ENCODE results near the gene RAB4A.

DNA sequence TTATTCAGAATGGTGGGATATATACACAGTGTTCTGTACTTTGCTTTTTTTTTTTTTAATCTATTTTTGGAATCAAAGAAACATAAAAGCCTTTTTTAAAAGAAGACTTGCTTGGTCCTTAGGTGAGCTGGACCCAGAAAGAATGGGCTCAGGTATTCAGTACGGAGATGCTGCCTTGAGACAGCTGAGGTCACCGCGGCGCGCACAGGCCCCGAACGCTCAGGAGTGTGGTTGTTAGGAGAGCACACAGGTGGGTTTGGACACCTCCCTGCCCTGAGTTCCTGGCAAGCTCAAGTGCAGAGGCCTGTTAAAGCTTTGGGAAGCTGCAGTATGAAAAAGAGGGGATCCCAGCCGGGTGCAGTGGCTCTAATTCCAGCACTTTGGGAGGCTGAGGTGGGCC, 31.8 kb downstream of the RAB4A start:
- TF ChIP-seq, protein P1, sequence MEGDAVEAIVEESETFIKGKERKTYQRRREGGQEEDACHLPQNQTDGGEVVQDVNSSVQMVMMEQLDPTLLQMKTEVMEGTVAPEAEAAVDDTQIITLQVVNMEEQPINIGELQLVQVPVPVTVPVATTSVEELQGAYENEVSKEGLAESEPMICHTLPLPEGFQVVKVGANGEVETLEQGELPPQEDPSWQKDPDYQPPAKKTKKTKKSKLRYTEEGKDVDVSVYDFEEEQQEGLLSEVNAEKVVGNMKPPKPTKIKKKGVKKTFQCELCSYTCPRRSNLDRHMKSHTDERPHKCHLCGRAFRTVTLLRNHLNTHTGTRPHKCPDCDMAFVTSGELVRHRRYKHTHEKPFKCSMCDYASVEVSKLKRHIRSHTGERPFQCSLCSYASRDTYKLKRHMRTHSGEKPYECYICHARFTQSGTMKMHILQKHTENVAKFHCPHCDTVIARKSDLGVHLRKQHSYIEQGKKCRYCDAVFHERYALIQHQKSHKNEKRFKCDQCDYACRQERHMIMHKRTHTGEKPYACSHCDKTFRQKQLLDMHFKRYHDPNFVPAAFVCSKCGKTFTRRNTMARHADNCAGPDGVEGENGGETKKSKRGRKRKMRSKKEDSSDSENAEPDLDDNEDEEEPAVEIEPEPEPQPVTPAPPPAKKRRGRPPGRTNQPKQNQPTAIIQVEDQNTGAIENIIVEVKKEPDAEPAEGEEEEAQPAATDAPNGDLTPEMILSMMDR (IDR thresholded peaks at IDR 0.05) = no peak
- TF ChIP-seq EZH2 (IDR thresholded peaks at IDR 0.05) (no peak), EZH2phosphoT487 (IDR thresholded peaks at IDR 0.05) (no peak)
